ENCODE measurements around the gene ACBD6. TPM values are rescaled to one million over a fixed set of nuclear protein-coding genes. Genes with fewer than 3 reads are reported as not detected.

ACBD6 gene
- total RNA-seq, 1 donor from 2014 or later = 80.5 TPM

- Mint-ChIP-seq H3K27ac (no peak overlapping the region), H3K4me1 (no peaks in the 10 kb centered on the region), H3K9me3 (no peaks in the 10 kb centered on the region), H3K36me3 (no peaks in the 10 kb centered on the region), H3K4me3 (no peak overlapping the region), H3K27me3 (ENCODE audit: low read depth) (peaks cover 48% of the 10 kb centered on the region)
- DNase-seq (ENCODE audit: low spot score in 2 of 2, unreplicated experiment in 2 of 2) = no peak
- no peak for TF ChIP-seq CTCF (IDR thresholded peaks at IDR 0.05; ENCODE audit: unreplicated experiment)
Observed at GRCh38 chr1:180256341-180257027, 245.9 kb downstream of the ACBD6 start.

GRCh38 chr1:180255536-180256340 lies 246.6 kb downstream of the ACBD6 start:
- Mint-ChIP-seq H3K9me3 (no peaks in the 10 kb centered on the region), H3K27me3 (ENCODE audit: low read depth) (peaks cover 47% of the 10 kb centered on the region), H3K4me1 (no peaks in the 10 kb centered on the region), H3K27ac (no peak overlapping the region), H3K4me3 (no peak overlapping the region), H3K36me3 (no peaks in the 10 kb centered on the region)
- no peak for DNase-seq (ENCODE audit: low spot score in 2 of 2, unreplicated experiment in 2 of 2)
- no peak for TF ChIP-seq CTCF (IDR thresholded peaks at IDR 0.05; ENCODE audit: unreplicated experiment)

- Mint-ChIP-seq H3K36me3 (no peaks in the 10 kb centered on the region), H3K9me3 (no peaks in the 10 kb centered on the region), H3K4me1 (no peaks in the 10 kb centered on the region), H3K4me3 (no peak overlapping the region), H3K27me3 (ENCODE audit: low read depth) (peaks cover 46% of the 10 kb centered on the region), H3K27ac (no peak overlapping the region)
- no peak for TF ChIP-seq CTCF (IDR thresholded peaks at IDR 0.05; ENCODE audit: unreplicated experiment)
- DNase-seq (ENCODE audit: low spot score in 2 of 2, unreplicated experiment in 2 of 2) = no peak
Observed at GRCh38 chr1:180254854-180255253, 247.5 kb downstream of the ACBD6 start.

- Mint-ChIP-seq H3K4me1 (no peaks in the 10 kb centered on the region), H3K27me3 (ENCODE audit: low read depth) (peaks cover 43% of the 10 kb centered on the region), H3K4me3 (no peak overlapping the region), H3K27ac (no peak overlapping the region), H3K36me3 (no peaks in the 10 kb centered on the region), H3K9me3 (no peaks in the 10 kb centered on the region)
- DNase-seq (ENCODE audit: low spot score in 2 of 2, unreplicated experiment in 2 of 2) = no peak
- TF ChIP-seq CTCF (IDR thresholded peaks at IDR 0.05; ENCODE audit: unreplicated experiment) = no peak
Observed at GRCh38 chr1:180254496-180254819, 247.9 kb downstream of the ACBD6 start.

- no peak for DNase-seq (ENCODE audit: low spot score in 2 of 2, unreplicated experiment in 2 of 2)
- Mint-ChIP-seq H3K4me1 (no peaks in the 10 kb centered on the region), H3K9me3 (no peaks in the 10 kb centered on the region), H3K36me3 (no peaks in the 10 kb centered on the region), H3K4me3 (no peak overlapping the region), H3K27ac (no peak overlapping the region), H3K27me3 (ENCODE audit: low read depth) (peaks cover 39% of the 10 kb centered on the region)
- no peak for TF ChIP-seq CTCF (IDR thresholded peaks at IDR 0.05; ENCODE audit: unreplicated experiment)
Observed at GRCh38 chr1:180253585-180254495, 248.5 kb downstream of the ACBD6 start.
